ENCODE data around the gene CDH6. TPM values are rescaled to one million over a fixed set of nuclear protein-coding genes. Genes with fewer than 3 reads are reported as not detected.
A peak's percentile ranks its signal among the peaks of the same experiment; 100 is the strongest.

The CDH6 gene
- total RNA-seq, 1 donor from 2014 or later, result 127 TPM

GRCh38 chr5:31218978-31219377 is 25.5 kb downstream of the CDH6 start:
- H3K27me3 Mint-ChIP-seq, result peaks cover 3% of the 10 kb centered on the region
- H3K9me3 Mint-ChIP-seq, result no peaks in the 10 kb centered on the region
- peaks cover 9% of the 10 kb centered on the region for H3K4me1 Mint-ChIP-seq (ENCODE audit: unreplicated experiment)
- DNase-seq (ENCODE audit: extremely low spot score, unreplicated experiment), result no peak
- no peak overlapping the region for H3K27ac Mint-ChIP-seq
- peak; percentile 26 for TF ChIP-seq CTCF (conservative IDR thresholded peaks at IDR 0.05)
- H3K36me3 Mint-ChIP-seq, result no peaks in the 10 kb centered on the region
- H3K4me3 Mint-ChIP-seq, result no peak overlapping the region

GRCh38 chr5:31221001-31221400 is 27.5 kb downstream of the CDH6 start:
- Mint-ChIP-seq H3K9me3 (no peaks in the 10 kb centered on the region), H3K4me3 (no peak overlapping the region), H3K27me3 (peaks cover 5% of the 10 kb centered on the region), H3K36me3 (no peaks in the 10 kb centered on the region), H3K27ac (no peak overlapping the region), H3K4me1 (ENCODE audit: unreplicated experiment) (peaks cover 9% of the 10 kb centered on the region)
- TF ChIP-seq CTCF (conservative IDR thresholded peaks at IDR 0.05), result no peak
- DNase-seq (ENCODE audit: extremely low spot score, unreplicated experiment), result no peak

GRCh38 chr5:31225118-31225517 is 31.6 kb downstream of the CDH6 start:
- Mint-ChIP-seq H3K27me3 (peaks cover 9% of the 10 kb centered on the region), H3K27ac (no peak overlapping the region), H3K9me3 (no peaks in the 10 kb centered on the region), H3K36me3 (no peaks in the 10 kb centered on the region), H3K4me3 (no peak overlapping the region), H3K4me1 (ENCODE audit: unreplicated experiment) (no peaks in the 10 kb centered on the region)
- no peak for DNase-seq (ENCODE audit: extremely low spot score, unreplicated experiment)
- no peak for TF ChIP-seq CTCF (conservative IDR thresholded peaks at IDR 0.05)

- Mint-ChIP-seq H3K9me3 (no peaks in the 10 kb centered on the region), H3K27ac (no peak overlapping the region), H3K27me3 (peaks cover 9% of the 10 kb centered on the region), H3K4me3 (no peak overlapping the region), H3K4me1 (ENCODE audit: unreplicated experiment) (no peaks in the 10 kb centered on the region), H3K36me3 (no peaks in the 10 kb centered on the region)
- no peak for DNase-seq (ENCODE audit: extremely low spot score, unreplicated experiment)
- TF ChIP-seq CTCF (conservative IDR thresholded peaks at IDR 0.05), result no peak
Measured at GRCh38 chr5:31225613-31226012, 32.1 kb downstream of the CDH6 start.

- H3K4me3 Mint-ChIP-seq, result no peak overlapping the region
- H3K9me3 Mint-ChIP-seq, result no peaks in the 10 kb centered on the region
- TF ChIP-seq CTCF (conservative IDR thresholded peaks at IDR 0.05), result no peak
- peaks cover 9% of the 10 kb centered on the region for H3K27me3 Mint-ChIP-seq
- no peaks in the 10 kb centered on the region for H3K36me3 Mint-ChIP-seq
- no peak overlapping the region for H3K27ac Mint-ChIP-seq
- no peak for DNase-seq (ENCODE audit: extremely low spot score, unreplicated experiment)
- peaks cover 2% of the 10 kb centered on the region for H3K4me1 Mint-ChIP-seq (ENCODE audit: unreplicated experiment)
Measured at GRCh38 chr5:31226651-31227050, 33.2 kb downstream of the CDH6 start.

- no peak for TF ChIP-seq CTCF (conservative IDR thresholded peaks at IDR 0.05)
- DNase-seq (ENCODE audit: extremely low spot score, unreplicated experiment), result no peak
- peaks cover 12% of the 10 kb centered on the region for H3K27me3 Mint-ChIP-seq
- no peak overlapping the region for H3K4me3 Mint-ChIP-seq
- H3K36me3 Mint-ChIP-seq, result no peaks in the 10 kb centered on the region
- H3K27ac Mint-ChIP-seq, result no peak overlapping the region
- no peaks in the 10 kb centered on the region for H3K9me3 Mint-ChIP-seq
- peaks cover 9% of the 10 kb centered on the region for H3K4me1 Mint-ChIP-seq (ENCODE audit: unreplicated experiment)
Measured at GRCh38 chr5:31229266-31229665, 35.8 kb downstream of the CDH6 start.
